HG03354 (cell line): Measurements from ENCODE around the gene RYK.

ENCODE experiments used
- ATAC-seq: cut with Tn5 transposase; IDR thresholded peaks from one replicate; pipeline ENCODE4 v1.9.1; 2021; ENCODE audit warnings: mild to moderate bottlenecking; ENCODE audit not compliant: unreplicated experiment, poor library complexity, severe bottlenecking

RYK gene

DNA sequence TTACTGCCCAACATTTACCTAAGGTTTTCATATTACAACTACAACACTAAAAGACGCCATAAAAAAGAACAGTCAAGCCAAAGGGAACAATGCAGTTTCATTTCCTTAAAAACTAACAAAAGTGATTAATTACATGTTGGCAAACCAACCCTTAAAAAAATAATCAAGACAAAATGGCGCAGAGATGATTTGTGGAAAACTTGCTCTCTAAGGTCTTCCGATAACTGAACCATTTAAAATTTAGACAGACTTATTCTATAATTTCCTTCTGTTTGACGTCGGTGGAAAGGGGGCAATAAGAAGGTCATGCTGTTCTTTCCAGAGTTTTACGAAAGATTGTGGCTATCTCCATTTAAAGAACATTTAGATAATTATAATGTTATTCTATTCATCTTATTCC lies 87.6 kb downstream of the RYK start:
- no peak for ATAC-seq

GRCh38 chr3:134161898-134162615 lies 88.6 kb downstream of the RYK start:
- no peak for ATAC-seq

DNA sequence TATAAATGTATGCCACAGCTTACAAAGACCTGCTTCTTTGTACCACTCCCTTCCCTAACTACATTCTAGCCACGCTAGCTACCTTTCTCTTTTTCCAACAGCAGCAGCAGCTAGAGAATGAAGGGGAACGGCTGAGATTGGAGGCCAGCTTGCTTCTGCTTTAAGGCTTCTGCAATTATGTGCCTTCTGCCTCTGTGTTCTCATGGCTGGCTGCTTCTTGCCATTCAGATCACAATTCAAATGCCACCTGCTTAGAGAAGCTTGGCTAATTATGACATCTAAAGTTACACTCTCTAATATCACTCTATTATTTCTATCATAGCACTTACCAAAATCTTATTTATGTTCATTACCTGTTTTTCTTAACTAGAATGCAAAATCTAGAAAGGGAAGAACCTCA lies 95.2 kb downstream of the RYK start:
- no peak for ATAC-seq

DNA sequence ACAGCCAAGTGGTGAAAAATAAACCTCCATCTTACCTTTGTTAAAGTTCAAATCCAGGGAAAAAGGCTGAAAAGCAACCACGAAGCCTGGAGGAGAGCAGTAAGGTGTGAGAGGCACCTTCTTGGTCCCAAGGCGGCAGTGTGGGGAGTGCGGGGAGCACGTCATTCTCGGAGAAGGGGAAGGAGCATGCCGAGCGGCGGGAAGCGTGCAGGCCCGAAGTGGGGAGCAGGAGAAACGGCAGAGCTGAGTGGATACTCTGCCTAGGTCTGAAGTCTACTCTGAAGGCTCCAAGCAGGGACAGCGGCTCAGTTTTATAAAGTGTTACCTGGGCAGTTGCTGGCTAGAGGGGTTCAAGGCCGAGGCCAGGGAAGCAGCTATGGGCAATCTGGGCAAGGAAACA lies 96.9 kb downstream of the RYK start:
- ATAC-seq = no peak

GRCh38 chr3:134150476-134150875 lies 100.2 kb downstream of the RYK start:
- no peak for ATAC-seq

DNA sequence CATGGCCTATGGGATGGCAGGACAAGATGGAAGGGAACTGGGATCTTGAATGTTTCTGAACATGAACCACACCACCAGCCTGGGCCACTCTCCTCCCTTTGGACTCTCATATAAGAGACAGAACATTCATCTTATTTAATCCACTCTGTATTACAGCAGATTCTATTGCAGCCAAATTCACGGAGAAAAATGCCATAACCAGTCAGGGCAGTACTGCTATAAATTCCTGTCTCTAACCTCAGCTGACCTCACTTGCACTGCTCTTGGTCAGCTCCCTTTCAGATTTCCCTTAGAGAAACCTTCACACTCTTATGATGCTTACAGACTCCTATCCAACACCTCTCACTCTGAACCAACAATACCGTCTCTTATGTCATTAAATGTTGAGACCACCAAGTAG lies 101.4 kb downstream of the RYK start:
- ATAC-seq = no peak

DNA sequence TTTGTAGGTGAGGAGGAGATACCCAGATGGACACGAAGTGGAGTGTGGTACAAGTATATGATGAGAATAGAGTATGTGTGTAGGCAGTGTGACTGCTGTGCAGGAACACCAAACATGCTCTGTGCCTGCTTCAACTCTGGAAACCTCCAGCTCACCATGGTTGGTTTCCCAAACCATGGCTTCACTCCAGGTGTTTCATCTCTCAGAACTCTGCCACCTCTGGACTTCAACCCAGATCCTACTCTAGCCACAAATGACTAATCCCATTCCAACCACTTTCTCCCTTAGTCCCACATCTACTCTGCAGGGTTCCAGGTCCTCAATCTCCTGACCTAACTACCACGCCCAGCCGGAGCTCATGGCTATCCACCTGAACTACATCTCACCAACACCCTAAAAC lies 102.1 kb downstream of the RYK start:
- no peak for ATAC-seq

DNA sequence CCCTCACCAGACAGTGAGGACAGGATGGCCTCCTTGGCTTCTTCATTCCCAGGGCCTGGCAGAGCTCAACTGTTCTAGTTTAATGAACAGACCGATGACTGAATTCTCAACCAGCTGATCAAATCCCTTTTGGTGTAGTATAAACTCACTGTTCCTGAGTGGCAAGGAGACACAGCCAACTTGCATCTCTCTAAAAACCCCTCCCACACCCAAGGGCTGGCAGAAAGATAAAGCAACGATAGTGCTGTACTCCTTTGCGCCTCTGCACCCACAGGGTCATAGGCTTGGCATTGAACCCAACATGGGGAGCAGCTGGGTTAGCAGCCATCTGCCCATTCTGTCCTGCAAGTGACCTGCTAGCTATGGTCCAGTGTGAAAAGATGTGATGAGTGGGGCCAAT lies 103.2 kb downstream of the RYK start:
- ATAC-seq = no peak

- ATAC-seq = no peak
These were observed 104.0 kb downstream of the RYK start for GRCh38 chr3:134146666-134147065.

- no peak for ATAC-seq
These were observed 105.5 kb downstream of the RYK start for GRCh38 chr3:134145183-134145582.

GRCh38 chr3:134144694-134145093 lies 106.0 kb downstream of the RYK start:
- no peak for ATAC-seq

- no peak for ATAC-seq
These were observed 106.7 kb downstream of the RYK start for GRCh38 chr3:134143828-134144401.

DNA sequence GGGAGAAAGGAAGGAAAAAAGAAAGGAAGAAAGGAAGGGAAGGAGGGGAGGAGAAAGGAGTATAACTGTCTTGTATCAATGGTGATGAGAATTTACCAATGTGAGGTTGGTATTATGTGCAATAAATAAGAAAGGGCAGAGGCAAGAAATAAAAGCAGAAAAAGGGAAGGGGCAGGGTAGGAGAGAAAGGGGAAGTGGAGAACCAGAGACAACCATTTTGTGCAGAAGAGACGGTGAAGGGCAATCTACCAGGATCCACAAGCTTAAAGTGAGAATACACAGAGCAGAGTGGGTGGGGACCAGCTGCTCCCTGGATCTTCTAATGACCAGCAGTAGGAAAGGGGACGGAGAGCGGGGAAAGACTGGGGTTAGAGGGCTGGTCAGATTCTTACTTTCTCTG lies 114.1 kb downstream of the RYK start:
- no peak for ATAC-seq

- no peak for ATAC-seq
These were observed 115.8 kb downstream of the RYK start for GRCh38 chr3:134134698-134135415.

GRCh38 chr3:134134240-134134639 lies 116.4 kb downstream of the RYK start:
- ATAC-seq = no peak

DNA sequence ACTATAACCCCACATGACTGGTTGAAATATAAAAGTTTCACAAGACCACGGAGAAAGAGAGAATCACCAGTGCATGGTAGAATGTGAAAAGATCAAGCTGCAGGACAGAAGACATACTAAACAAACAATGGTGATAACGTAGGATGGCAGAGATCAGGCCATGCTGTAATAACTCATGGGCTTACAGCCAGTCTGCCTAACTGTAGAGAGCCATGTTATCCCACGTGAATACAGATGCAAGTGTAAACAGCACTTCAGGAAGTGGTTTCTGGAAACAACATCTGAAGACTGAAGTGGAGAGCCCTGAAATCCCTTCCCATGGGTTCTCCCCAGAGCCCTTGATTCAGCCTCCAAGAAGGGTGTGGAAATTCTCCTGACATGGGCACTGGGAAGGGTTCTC lies 117.7 kb downstream of the RYK start:
- no peak for ATAC-seq

GRCh38 chr3:134126153-134126552 lies 124.5 kb downstream of the RYK start:
- no peak for ATAC-seq

DNA sequence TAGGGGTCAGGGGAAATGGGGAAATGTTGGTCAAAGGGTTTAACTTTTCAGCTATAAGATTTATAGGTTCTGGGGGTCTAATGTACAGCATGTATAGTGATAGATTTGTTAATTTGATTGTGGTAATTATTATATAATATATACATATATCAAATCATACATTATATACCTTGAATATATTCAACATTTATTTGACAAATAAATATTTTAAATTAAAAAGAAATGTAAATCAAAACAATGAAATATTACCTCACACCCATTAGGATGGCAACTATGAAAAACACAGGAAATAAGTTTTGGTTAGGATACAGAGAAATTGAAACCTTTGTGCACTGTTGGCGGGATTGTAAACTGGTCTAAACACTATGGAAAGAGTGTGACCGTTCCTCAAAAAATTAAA lies 135.9 kb downstream of the RYK start:
- no peak for ATAC-seq

DNA sequence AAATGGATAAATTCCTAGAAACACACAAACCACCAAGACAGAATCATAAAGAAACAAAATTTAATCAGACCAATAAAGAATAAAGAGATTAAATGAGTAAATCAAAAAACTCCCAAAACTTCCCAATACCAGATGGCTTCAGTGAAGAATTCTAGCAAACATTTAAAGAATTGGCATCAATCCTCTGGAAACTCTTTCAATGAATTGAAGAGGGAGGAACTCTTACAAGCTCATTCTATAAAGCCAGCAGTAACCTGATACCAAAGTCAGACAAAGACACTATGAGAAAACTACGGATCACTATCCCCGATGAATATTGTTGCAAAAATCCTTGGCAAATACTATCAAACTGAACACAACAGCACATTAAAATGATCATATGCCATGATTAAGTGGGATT lies 139.0 kb downstream of the RYK start:
- no peak for ATAC-seq

DNA sequence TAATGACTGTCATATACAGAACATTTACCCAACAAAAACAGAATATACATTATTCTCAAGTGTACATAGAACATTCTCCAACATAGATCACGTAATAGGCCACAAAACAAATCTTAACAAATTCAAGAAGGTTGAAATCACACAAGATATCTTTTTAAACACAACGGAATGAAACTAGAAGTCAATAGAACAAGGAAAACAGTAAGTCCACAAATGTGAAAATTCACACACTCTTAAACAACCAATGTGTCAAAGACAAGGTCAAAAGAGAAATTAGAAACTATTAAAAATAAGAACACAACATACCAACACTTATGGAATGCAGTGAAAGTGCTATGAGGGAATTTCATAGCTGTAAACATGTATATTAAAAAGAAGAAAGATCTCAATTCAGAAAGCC lies 139.7 kb downstream of the RYK start:
- ATAC-seq = no peak
